Measurements from ENCODE around the gene EEF1E1.

Gene EEF1E1

GRCh38 chr6:8069151-8069550 lies 33.2 kb downstream of the EEF1E1 start:
- Histone ChIP-seq H3K18ac (ENCODE audit: low read length) (no peak overlapping the region), H3K36me3 (replicated peaks in 1 of 2; ENCODE audit: control insufficient read depth in 2 of 2, insufficient read depth in 2 of 2, low read length in 2 of 2) (no peaks in the 10 kb centered on the region), H3K27ac (replicated peaks; ENCODE audit: low read length) (no peak overlapping the region), H2BK15ac (ENCODE audit: low read length) (no peak overlapping the region), H3K4me3 (ENCODE audit: low read length in 2 of 2) (no peak overlapping the region), H2BK120ac (ENCODE audit: low read depth, low read length) (no peak overlapping the region), H2AFZ (ENCODE audit: low read length) (no peak overlapping the region), H3K14ac (ENCODE audit: low read length) (no peak overlapping the region), H2BK5ac (ENCODE audit: low read length) (no peak overlapping the region), H3K9ac (ENCODE audit: low read depth, low read length, poor library complexity) (no peak overlapping the region), H2BK12ac (ENCODE audit: low read length) (no peak overlapping the region), H3K4me2 (ENCODE audit: insufficient read depth, low read length, poor library complexity, severe bottlenecking) (no peak overlapping the region), H4K8ac (ENCODE audit: low read depth, low read length) (no peak overlapping the region), H3K4me1 (ENCODE audit: control insufficient read depth in 2 of 2, insufficient read depth in 1 of 2, low read depth in 1 of 2, low read length in 2 of 2) (peaks cover 0 to 2% of the 10 kb centered on the region in 2 donors), H3K79me1 (ENCODE audit: low read depth, low read length) (no peaks in the 10 kb centered on the region), H3K23ac (ENCODE audit: low read depth, low read length, poor library complexity) (no peak overlapping the region), H4K91ac (ENCODE audit: low read depth, low read length, poor library complexity) (no peak overlapping the region), H3K4ac (ENCODE audit: low read length) (no peak overlapping the region), H3K27me3 (ENCODE audit: control insufficient read depth in 3 of 3, insufficient read depth in 3 of 3, low read depth in 1 of 3, low read length in 3 of 3) (no peaks in the 10 kb centered on the region), H2AK5ac (ENCODE audit: low read depth, low read length) (no peak overlapping the region), H3K9me3 (replicated peaks in 1 of 2; ENCODE audit: control insufficient read depth in 2 of 2, insufficient read depth in 1 of 2, low read depth in 1 of 2, low read length in 2 of 2) (no peaks in the 10 kb centered on the region)
- no peak for DNase-seq (ENCODE audit: low spot score)
- WGBS, 2 donors (ENCODE audit: extremely low coverage in 2 of 2, insufficient read length in 2 of 2, insufficient replicate concordance in 1 of 2), result no CpG with 5 or more reads among the region's 4 CpGs

GRCh38 chr6:8066108-8066507 lies 36.2 kb downstream of the EEF1E1 start:
- no peak overlapping the region for H2AK5ac ChIP-seq (ENCODE audit: low read depth, low read length)
- no peak overlapping the region for H3K18ac ChIP-seq (ENCODE audit: low read length)
- no peak overlapping the region for H2BK15ac ChIP-seq (ENCODE audit: low read length)
- no peak overlapping the region for H3K4me2 ChIP-seq (ENCODE audit: insufficient read depth, low read length, poor library complexity, severe bottlenecking)
- H3K9me3 ChIP-seq (replicated peaks in 1 of 2; ENCODE audit: control insufficient read depth in 2 of 2, insufficient read depth in 1 of 2, low read depth in 1 of 2, low read length in 2 of 2), result no peaks in the 10 kb centered on the region
- no CpG with 5 or more reads among the region's 4 CpGs for WGBS, 2 donors (ENCODE audit: extremely low coverage in 2 of 2, insufficient read length in 2 of 2, insufficient replicate concordance in 1 of 2)
- H4K8ac ChIP-seq (ENCODE audit: low read depth, low read length), result no peak overlapping the region
- no peak overlapping the region for H3K9ac ChIP-seq (ENCODE audit: low read depth, low read length, poor library complexity)
- no peak overlapping the region for H3K27ac ChIP-seq (replicated peaks; ENCODE audit: low read length)
- no peak overlapping the region for H4K91ac ChIP-seq (ENCODE audit: low read depth, low read length, poor library complexity)
- H3K4ac ChIP-seq (ENCODE audit: low read length), result no peak overlapping the region
- H3K4me1 ChIP-seq (ENCODE audit: control insufficient read depth in 2 of 2, insufficient read depth in 1 of 2, low read depth in 1 of 2, low read length in 2 of 2), result peaks cover 0 to 2% of the 10 kb centered on the region in 2 donors
- no peaks in the 10 kb centered on the region for H3K79me1 ChIP-seq (ENCODE audit: low read depth, low read length)
- H2BK120ac ChIP-seq (ENCODE audit: low read depth, low read length), result no peak overlapping the region
- H3K23ac ChIP-seq (ENCODE audit: low read depth, low read length, poor library complexity), result no peak overlapping the region
- no peaks in the 10 kb centered on the region for H3K27me3 ChIP-seq (ENCODE audit: control insufficient read depth in 3 of 3, insufficient read depth in 3 of 3, low read depth in 1 of 3, low read length in 3 of 3)
- no peak overlapping the region for H2BK5ac ChIP-seq (ENCODE audit: low read length)
- no peak overlapping the region for H2BK12ac ChIP-seq (ENCODE audit: low read length)
- no peak overlapping the region for H3K4me3 ChIP-seq (ENCODE audit: low read length in 2 of 2)
- no peak overlapping the region for H3K14ac ChIP-seq (ENCODE audit: low read length)
- no peak for DNase-seq (ENCODE audit: low spot score)
- H2AFZ ChIP-seq (ENCODE audit: low read length), result no peak overlapping the region
- peaks cover 0 to 16% of the 10 kb centered on the region in 2 donors for H3K36me3 ChIP-seq (replicated peaks in 1 of 2; ENCODE audit: control insufficient read depth in 2 of 2, insufficient read depth in 2 of 2, low read length in 2 of 2)

- Histone ChIP-seq H2BK5ac (ENCODE audit: low read length) (no peak overlapping the region), H3K4ac (ENCODE audit: low read length) (no peak overlapping the region), H3K23ac (ENCODE audit: low read depth, low read length, poor library complexity) (no peak overlapping the region), H3K27me3 (ENCODE audit: control insufficient read depth in 3 of 3, insufficient read depth in 3 of 3, low read depth in 1 of 3, low read length in 3 of 3) (no peaks in the 10 kb centered on the region), H4K91ac (ENCODE audit: low read depth, low read length, poor library complexity) (no peak overlapping the region), H2AK5ac (ENCODE audit: low read depth, low read length) (no peak overlapping the region), H3K18ac (ENCODE audit: low read length) (no peak overlapping the region), H3K14ac (ENCODE audit: low read length) (no peak overlapping the region), H3K4me1 (ENCODE audit: control insufficient read depth in 2 of 2, insufficient read depth in 1 of 2, low read depth in 1 of 2, low read length in 2 of 2) (peaks cover 0 to 2% of the 10 kb centered on the region in 2 donors), H3K4me2 (ENCODE audit: insufficient read depth, low read length, poor library complexity, severe bottlenecking) (no peak overlapping the region), H3K36me3 (replicated peaks in 1 of 2; ENCODE audit: control insufficient read depth in 2 of 2, insufficient read depth in 2 of 2, low read length in 2 of 2) (peaks cover 0 to 17% of the 10 kb centered on the region in 2 donors), H3K9me3 (replicated peaks in 1 of 2; ENCODE audit: control insufficient read depth in 2 of 2, insufficient read depth in 1 of 2, low read depth in 1 of 2, low read length in 2 of 2) (no peaks in the 10 kb centered on the region), H2BK120ac (ENCODE audit: low read depth, low read length) (no peak overlapping the region), H2BK15ac (ENCODE audit: low read length) (no peak overlapping the region), H3K79me1 (ENCODE audit: low read depth, low read length) (no peaks in the 10 kb centered on the region), H3K4me3 (ENCODE audit: low read length in 2 of 2) (no peak overlapping the region), H2AFZ (ENCODE audit: low read length) (peak overlapping the region; percentile 93), H3K27ac (replicated peaks; ENCODE audit: low read length) (no peak overlapping the region), H3K9ac (ENCODE audit: low read depth, low read length, poor library complexity) (no peak overlapping the region), H4K8ac (ENCODE audit: low read depth, low read length) (no peak overlapping the region), H2BK12ac (ENCODE audit: low read length) (no peak overlapping the region)
- no CpG with 5 or more reads among the region's 4 CpGs for WGBS, 2 donors (ENCODE audit: extremely low coverage in 2 of 2, insufficient read length in 2 of 2, insufficient replicate concordance in 1 of 2)
- DNase-seq (ENCODE audit: low spot score), result no peak
Measured at GRCh38 chr6:8065519-8065911, 36.8 kb downstream of the EEF1E1 start.

- Histone ChIP-seq H3K23ac (ENCODE audit: low read depth, low read length, poor library complexity) (no peak overlapping the region), H3K27me3 (ENCODE audit: control insufficient read depth in 3 of 3, insufficient read depth in 3 of 3, low read depth in 1 of 3, low read length in 3 of 3) (no peaks in the 10 kb centered on the region), H3K18ac (ENCODE audit: low read length) (no peak overlapping the region), H3K79me1 (ENCODE audit: low read depth, low read length) (no peaks in the 10 kb centered on the region), H3K4ac (ENCODE audit: low read length) (no peak overlapping the region), H3K4me2 (ENCODE audit: insufficient read depth, low read length, poor library complexity, severe bottlenecking) (peak overlapping the region; percentile 26), H2AFZ (ENCODE audit: low read length) (peak overlapping the region; percentile 93), H3K4me3 (ENCODE audit: low read length in 2 of 2) (peak overlapping the region in 1 of 2 donors; percentile 70), H2AK5ac (ENCODE audit: low read depth, low read length) (no peak overlapping the region), H3K4me1 (ENCODE audit: control insufficient read depth in 2 of 2, insufficient read depth in 1 of 2, low read depth in 1 of 2, low read length in 2 of 2) (peaks cover 0 to 2% of the 10 kb centered on the region in 2 donors), H2BK12ac (ENCODE audit: low read length) (no peak overlapping the region), H2BK5ac (ENCODE audit: low read length) (no peak overlapping the region), H2BK15ac (ENCODE audit: low read length) (no peak overlapping the region), H3K14ac (ENCODE audit: low read length) (no peak overlapping the region), H4K8ac (ENCODE audit: low read depth, low read length) (no peak overlapping the region), H3K9me3 (replicated peaks in 1 of 2; ENCODE audit: control insufficient read depth in 2 of 2, insufficient read depth in 1 of 2, low read depth in 1 of 2, low read length in 2 of 2) (no peaks in the 10 kb centered on the region), H3K9ac (ENCODE audit: low read depth, low read length, poor library complexity) (no peak overlapping the region), H3K36me3 (replicated peaks in 1 of 2; ENCODE audit: control insufficient read depth in 2 of 2, insufficient read depth in 2 of 2, low read length in 2 of 2) (peaks cover 3 to 23% of the 10 kb centered on the region in 2 donors), H2BK120ac (ENCODE audit: low read depth, low read length) (no peak overlapping the region), H3K27ac (replicated peaks; ENCODE audit: low read length) (no peak overlapping the region), H4K91ac (ENCODE audit: low read depth, low read length, poor library complexity) (no peak overlapping the region)
- no peak for DNase-seq (ENCODE audit: low spot score)
- WGBS, 2 donors (ENCODE audit: extremely low coverage in 2 of 2, insufficient read length in 2 of 2, insufficient replicate concordance in 1 of 2), result no CpG with 5 or more reads among the region's 7 CpGs
Measured at GRCh38 chr6:8064638-8065518, 37.5 kb downstream of the EEF1E1 start.

Measured in neuronal stem cell (in vitro differentiated cells).